SW 1271 (cell line): Measurements from ENCODE around the gene KCNQ1.

Experiments
- DNase-seq, 2 experiments: peaks; one replicate each; lab custom pipeline; 2025; lab: John Stamatoyannopoulos, UW

The KCNQ1 gene

DNA sequence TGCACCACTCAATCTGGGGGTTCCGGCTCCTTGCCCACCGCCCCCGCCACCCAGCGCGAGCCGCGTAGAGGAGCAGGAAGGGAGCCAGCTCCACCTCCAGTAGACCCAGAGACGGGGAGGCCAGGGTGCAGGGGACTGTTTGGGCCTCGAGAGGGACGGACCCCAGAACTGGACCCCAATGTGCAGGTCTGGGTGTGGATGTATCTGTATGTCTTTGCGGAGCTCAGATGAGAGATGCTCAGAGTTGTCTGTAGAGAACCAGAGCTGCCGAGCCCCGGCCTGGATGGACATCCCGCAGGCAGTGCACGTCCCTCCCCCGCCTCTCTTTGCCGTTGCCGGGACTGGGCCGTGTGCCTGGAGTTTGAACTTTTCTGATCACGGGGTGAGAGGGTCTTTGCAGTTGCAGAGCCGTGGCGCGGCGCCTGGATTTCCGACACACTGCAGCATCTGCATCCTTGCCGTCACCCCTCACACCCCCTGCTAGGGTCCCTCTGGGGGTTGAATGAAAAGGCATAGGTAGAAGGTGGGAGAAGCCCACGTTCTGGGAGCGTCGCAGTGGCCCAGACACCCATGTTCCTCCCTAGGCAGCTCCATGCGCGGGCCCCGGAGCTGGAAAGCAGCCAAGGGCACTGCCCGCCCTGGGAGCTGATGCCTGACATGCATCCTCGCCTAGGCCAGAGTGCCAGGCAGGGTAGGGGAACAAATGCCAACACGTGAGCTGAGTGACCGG, 105.2 kb downstream of the KCNQ1 start:
- DNase-seq, result no peak

DNA sequence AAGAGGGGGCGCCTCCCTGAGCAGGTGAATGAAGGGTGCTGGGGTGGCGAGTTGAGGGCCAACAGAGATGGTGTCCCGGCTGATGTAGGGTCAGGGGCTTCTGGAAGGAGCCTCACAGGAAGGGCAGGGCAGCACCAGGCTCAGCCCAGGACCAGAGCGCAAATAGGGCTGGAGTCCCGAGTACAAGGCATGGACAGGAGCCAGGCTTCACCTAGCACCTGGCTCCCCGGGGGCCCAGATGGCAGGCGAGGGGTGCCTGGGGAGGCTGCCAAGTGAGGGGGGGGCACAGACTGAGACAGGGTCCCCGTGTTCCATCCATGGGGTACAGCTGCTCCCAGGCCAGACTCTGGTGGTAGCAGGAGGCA, 105.8 kb downstream of the KCNQ1 start:
- DNase-seq, result no peak

DNA sequence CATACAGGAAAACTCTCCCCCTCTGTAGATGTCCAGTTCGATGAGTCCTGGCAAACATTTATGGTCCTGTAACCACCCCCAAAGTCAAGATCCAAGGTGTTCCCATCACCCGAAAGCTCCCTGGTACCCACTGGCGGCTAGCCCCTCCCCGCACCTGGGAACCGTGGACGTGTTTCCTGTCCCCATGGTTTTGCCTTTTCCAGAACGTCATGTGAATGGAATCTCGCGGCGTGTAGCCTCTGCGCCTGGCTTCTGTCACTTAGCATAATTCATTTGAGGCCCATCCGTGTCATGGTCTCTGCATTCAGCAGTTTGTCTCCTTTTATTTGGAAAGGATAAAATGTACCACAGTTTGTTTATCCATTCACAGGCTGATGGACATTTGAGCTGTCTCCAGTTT, 106.3 kb downstream of the KCNQ1 start:
- DNase-seq, result no peak

DNA sequence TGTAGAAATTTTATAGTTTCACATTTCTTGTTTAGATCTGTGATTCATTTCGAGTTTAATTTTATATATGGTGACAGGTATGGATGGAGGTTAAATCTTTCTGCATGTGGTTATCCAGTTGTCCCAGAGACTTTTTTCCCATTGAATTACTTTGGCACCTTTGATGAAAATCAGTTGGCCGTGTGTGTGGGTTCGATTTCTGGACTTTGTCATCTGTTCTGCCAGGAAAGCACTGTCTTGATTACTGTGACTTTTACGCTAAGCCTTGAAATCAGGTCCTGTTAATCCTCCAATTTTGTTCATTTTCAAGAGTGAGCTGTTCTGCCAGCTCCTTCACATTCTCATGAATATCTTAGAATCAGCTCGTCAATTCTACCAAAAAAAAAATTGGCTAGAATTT, 107.4 kb downstream of the KCNQ1 start:
- no peak for DNase-seq

DNA sequence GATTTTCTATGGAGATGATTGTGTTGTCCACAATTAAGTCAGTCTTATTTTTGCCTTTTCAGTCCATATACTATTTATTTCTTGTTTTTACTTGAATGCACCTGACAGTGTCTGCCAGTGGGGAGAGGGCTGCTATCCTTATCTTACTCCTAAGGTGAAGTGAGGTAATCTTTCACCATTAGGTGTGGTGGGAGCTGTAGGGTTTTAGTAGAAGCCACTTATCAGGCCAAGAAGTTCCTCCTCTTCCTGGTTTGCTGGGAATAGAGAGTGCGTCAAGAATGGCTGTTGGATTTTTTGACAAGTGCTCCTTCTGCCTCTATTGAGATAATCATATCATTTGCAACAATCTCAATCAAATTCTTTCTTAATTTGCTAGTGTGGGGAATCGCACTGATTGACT, 108.4 kb downstream of the KCNQ1 start:
- no peak for DNase-seq

DNA sequence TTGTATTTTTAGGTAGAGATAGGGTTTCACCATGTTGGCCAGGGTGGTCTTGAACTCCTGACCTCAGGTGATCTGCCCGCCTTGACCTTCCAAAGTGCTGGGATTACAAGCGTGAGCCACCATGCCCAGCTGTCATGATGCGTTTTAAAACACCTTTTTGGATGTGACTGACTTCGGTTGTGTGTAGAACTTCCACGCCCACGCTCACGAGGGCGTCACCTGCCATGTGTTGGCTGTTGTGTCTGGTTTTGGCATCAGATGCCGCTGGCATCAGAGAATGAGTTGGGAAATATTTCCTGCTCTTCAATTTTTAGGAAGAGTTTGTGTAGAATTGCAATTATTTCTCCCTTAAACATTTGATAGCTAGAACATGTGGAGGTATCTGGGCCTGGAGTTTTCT, 109.1 kb downstream of the KCNQ1 start:
- no peak for DNase-seq

DNA sequence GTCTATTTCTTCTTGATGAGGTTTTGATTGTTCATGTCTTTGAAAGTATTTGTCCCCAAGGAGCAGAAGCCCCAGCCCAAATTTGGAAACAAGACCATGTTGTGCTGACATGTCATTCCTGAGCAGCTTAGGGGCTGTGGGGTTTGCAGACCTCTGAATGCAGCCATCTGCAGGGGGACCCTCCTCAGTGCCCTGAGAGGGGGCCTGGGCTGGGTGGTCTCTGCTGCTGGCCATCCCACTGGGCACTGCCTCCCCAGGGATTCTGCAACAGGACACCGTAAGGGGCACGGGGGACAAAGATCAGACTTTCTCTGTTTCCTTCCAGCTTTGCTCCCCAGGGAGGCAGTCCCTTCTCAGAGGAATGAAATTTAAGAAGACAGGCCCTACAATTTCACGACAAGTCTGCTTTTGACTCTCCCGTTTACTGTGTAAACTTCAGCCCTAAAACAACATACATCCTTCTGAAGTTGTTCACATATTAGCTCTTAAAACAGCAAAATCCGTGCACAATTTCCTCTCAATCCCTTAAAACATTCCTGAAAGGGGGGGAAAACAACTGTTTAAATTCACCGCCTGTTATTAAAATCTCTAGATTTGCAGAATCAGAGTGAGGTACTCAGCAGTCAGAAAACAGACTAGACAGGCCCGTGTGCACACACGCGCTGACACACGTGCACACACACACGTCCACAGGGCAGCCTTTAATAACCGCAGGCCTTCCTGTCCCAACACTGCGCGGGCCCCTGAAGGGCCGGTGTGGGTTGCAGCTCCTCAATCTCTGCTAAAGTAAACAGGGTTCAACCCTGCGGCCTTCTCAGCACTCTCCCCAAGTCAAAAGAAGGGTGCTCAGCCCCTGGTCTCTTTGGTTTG, 109.8 kb downstream of the KCNQ1 start:
- no peak for DNase-seq

DNA sequence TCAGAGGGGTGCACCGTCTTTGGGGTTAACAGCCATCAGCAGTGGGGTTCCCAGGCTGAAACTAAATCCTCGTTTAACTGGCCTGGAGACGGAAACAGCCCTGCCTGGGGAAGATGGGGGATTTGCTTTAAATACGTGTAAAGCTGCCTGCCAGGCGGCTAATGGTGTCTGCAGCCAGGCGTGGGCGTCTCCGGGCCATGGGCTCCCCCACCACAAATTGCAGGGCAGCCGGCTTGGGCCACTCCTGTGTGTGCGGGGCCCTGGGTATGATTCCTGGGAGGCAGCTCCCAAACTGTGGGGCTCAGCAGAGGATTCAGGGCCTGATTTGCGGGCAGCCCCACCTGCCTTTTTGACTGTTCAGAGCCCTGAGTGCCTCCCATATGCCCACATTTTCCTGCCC, 110.5 kb downstream of the KCNQ1 start:
- no peak for DNase-seq

DNA sequence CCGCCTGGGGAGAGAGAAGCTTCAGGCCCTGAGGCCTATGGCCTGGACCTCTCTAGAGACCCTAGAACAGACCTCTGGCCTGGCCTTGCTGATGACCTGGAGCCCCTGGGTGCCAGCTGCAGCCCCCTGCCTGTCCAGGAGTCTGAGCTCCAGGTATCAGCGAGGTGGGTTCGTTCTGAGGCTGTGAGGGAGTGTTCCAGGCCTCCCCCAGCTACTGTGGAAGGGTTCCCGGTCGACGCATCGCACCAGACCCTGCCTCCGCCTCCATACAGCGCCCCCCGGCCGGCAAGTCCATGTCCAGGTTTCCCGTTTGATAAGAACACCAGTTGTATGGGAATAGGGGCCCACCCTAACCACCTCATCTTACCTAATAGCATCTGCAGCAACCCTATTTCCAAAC, 111.1 kb downstream of the KCNQ1 start:
- no peak for DNase-seq

DNA sequence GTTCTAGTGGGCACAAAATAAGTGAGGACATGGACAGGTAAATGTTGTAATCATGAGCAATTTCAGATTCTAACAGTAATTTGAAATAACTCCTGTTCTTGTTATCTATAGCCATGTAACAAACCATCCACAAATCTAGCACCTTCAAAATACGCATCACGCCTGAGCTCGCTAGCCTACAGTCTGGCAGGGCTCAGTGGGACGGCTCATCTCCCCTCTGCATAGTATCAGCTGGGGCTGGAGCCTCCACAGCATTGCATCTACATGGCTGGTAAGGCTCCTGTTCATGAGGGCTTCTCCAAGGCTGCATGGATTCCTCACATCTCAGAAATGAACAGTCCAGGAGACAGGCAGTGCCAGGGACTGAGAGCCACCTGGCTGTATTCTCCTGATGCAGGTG, 112.6 kb downstream of the KCNQ1 start:
- no peak for DNase-seq

DNA sequence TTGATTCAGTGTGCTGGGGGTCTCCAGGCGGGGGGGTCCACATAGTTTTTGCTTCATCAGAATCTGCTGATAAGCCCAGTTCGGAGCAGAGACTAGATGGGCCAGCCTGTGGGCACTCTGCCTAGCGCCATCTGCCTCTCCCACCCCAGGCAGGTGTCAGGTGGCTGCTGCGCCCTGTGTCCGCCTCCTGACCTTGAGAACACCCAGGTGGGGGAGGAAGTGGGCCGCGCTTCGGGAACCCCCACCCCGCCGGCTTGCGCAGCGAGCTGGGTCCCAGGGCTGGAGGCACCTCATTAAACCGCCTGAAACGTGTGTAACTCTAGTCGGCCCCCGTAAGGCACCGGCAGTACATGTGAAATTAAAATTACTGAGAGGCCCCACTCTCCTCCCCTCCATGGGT, 113.6 kb downstream of the KCNQ1 start:
- no peak for DNase-seq

DNA sequence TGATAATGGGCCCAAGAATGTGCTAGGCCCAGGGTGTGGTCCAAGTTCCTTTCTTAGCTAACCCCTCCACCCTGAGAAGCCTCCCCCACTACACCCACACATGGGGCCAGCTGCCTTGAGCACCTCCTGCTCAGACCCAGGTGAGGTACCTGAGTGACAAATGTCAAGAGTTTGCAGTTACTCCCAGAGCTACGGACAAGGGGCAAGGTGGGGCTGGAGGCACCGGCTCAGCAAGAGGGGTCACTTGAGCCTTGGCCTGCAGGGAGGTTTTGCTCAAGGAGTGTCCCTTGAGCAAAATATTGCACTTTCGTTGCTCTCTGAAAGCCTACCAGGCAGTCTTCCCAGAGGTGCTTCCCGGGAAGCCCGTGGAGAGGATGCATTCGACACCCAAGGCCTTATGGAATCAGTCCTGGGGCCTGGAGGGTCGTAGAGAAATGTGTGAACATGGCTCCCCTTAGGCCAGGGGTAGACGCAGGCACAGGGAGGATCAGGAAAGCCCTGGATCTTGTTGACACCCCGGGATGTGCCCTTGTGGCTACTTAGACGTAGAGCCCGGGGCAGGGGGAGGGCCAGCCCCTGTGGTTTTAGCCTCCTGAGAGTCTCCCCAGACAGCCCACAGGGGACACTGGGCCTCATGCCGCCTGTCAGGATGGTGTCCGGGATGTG, 114.2 kb downstream of the KCNQ1 start:
- no peak for DNase-seq

DNA sequence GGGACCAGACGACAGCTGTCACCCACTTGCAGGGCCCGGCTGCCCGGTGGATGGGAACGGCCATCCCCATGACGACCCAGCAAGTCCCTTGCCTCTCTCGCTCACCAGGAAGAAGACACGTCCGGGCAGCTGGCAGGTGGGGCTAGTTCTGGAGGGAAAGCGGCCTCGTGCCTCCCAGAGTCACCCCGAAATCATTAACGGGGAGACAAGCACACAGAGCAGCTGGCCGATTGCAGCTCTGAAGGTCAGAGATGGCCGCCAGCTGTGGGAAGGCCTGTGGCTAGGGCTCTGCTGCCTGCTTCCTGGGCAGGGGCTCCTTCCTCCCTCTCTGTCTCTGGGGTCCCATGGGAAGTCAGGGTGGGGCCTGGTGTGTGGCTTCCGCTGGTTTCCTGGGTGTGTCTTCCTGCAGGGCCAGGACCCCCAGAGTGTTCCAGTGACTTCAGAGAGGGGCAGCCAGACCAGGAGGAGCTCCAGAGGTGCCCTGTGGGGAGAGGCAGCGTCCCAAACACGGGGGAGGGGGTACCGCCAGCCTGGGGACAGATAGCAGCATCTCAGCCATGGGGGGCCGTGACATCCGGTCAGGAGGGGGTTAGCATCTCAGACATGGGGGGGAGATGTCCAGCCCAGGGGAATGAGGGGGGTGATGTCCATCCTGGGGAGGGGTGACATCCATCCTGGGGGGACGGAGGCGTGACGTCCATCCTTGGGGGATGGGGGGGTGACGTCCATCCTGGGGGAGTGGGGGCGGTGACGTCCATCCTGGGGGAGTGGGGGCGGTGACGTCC, 114.9 kb downstream of the KCNQ1 start:
- DNase-seq, result no peak

DNA sequence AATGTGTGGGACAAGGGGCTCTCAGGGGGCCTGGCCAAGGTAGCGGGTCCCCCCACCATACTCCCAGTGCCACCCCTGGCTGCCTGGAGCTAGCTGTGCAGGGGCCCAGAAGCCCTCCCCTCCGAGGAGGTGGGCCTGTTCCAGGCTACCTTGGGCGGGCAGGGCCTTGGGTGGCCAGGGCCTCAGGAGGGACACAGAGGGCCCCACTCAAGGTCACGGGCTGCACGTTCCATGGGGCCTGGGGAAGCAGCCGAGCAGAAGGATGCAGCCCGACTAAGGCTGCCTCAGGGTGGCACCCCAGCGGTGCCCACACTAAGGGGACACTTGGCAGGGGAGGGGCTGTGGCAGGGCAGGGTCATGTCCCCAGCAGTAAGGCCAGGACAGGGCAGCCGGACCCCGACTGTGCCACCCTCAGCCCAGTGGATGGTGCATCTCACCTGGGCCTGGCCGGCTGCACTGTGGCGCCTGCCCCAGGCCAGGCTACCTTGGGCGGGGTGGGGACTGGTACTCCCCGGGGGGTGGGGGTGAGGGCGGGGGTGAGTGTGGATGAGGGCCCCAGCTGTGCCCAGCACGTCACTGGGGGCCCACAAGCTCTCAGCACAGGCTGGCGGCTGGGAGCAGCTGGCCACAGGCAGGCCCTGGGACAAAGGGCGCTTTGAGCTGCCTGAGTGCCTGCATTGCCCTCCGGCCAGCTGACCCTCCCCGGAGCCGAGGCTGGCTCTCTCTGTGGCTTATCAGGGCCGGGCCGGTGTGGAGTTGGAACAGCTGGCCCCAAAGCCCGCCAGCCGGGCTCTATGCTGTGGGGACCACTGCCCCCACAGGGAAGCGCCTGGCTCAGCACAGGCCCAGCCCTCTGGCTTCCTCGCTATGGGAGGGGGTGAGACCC, 117.1 kb downstream of the KCNQ1 start:
- no peak for DNase-seq

DNA sequence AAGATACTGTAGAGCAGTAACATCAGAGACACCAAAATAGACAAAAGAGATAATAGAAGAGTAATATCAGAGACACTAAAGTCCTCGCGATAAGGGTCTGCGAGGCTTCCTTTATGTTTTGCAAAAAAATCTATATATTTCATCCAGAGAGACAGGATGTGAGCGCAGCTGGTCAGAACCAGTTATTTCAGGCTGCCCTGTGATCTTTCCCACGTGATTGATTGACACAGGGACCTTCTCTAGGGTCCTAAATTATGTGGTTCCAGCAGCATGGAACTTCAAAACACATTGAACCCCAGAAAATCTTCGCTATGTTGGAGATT, 118.0 kb downstream of the KCNQ1 start:
- DNase-seq, result no peak

DNA sequence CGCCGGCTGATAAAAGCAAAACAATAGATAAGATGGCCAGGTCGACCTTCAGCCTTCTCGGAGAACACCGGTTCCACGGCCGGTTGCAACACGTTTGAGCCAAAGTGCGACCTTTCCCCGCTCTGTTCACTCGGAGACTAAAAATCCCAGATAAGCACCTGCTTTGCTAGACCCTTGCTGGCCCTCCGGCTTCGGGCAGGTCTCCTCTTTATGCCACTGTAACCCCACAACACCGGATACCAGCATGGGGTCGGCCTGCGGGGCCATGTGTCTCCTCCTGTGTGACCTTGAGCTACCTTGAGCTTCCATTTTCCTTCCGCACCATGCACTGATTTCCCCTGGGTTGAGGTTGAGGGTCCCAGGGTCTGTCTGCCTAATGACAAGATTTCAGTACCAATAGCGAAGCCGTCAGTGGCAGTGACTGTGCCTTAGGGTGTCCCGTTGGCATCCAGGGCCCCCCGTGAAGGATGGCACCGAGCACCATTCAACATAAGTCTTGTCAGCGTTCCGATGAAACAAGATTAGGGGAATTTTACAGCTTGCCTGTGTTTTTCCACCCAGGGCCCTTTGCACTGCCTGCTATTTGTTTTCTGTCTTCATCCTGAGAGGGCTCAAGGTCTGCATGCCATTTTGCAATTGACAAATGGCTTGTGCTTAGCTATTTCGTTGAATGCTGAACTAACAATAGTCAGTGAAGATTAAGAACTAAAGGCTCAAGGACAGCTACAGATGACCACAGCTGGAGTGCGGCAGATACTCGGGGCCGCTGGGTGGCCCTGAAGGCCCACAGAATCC, 118.6 kb downstream of the KCNQ1 start:
- no peak for DNase-seq

DNA sequence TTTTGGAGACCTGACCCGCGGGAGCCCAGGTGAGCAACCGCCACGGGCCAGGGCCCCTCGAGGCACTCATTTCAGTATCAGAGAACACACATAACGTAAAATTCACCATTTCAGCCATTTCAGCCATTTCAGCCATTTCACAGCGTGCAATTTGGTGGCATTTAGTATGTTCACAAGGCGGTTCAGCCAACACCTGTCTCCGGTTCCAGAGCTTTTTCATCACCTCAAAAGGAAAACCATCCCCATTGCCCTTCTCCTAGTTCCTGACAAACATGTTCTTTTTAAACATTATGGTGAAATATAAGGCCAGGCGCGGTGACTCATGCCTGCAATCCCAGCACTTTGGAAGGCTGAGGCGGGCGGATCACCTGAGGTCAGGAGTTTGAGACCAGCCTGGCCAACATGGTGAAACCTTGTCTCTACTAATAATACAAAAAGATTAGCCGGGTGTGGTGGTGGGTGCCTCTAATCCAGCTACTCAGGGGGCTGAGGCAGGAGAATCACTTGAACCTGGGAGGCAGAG, 119.3 kb downstream of the KCNQ1 start:
- no peak for DNase-seq

DNA sequence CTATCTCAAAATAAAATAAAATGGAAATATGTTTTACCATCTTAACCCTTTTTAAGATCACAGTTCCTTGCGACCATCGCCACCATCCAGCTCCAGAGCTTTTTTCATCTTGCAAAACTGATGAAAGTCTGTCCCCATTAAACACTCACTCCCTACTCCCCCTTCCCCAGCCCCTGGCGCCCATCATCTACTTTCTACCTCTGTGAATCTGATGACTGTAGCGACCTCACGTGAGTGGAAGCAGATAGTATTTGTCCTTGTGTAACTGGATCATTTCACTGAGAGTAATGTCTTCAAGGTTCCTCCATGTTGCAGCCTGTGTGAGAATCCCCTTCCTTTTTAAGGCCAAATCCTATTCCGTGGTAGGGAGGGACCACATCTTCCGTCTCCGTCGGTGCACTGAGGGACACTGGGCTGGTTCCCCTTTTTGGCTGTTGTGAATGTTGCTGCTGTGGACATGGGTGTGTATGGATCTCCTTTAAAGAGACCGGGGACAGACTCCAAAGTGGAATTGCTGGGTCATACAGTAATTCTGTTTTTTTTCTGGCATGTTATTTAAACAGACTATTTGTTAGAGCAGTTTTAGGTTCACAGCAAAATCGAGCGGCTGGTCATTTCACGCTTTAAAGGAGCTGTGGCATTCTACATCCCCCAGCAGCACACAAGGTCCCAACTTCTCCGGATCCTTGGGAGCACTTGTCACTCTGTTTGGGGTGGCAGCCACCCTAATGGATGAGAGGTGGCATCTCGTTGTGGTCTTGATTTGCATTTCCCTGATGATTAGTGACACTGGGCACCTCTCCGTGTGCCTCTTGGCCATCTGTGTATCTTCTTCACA, 120.0 kb downstream of the KCNQ1 start:
- no peak for DNase-seq

DNA sequence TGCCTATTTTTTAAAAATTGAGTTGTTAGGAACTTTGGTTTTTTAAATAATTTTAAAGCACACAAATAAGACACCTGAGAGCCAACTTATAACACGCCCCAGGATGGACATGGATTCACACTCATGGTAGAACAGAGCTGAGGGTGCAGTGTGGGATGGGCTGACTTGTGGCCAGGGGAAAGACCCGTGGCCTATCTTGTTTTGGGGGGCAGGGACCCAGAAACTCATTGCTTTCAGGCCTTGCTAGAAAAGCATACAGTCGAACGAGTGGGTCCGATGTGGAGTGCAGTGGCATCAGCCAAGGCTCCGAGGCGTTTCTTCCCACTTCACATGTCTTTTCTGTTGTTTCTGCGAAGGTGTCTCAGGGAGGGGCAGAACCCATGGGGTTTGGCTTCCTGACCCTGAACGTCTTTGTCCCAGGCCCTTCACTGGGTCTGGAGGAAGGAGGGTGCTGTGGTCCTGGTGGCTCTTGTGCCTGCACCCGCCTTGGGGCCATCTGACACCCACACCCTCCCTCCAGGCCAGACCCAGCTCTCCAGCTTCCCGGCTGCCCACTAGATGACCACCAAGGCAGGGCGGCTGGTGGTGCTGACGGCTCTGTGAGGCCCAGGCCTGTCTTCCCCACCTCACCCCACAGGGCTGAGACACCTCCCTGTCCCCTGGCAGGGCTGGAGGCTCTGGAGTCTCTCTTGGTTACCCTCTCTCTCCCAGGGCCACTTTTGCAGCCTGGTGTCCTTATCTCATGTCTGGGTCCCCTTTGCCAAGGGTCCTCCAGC, 120.8 kb downstream of the KCNQ1 start:
- no peak for DNase-seq
